HL-60 (cell line): ENCODE measurements around the gene DNAH10.

Experiments used
- DNase-seq, 2 experiments: peaks; one replicate each; pipeline ENCODE4 v3.0.0-alpha.2; 2010 to 2020; ENCODE audit warnings: low read depth in 1 of 2, low spot score in 1 of 2
- H3K27ac ChIP-seq: fragments of 250-450 bp; sonication (Bioruptor Pico); replicated peaks from 2 replicates; pipeline ENCODE4 v1.5.1; 2020; ENCODE audit warnings: mild to moderate bottlenecking, moderate library complexity
- H3K27me3 ChIP-seq: fragments of 250-450 bp; sonication (Bioruptor Pico); 2 replicates; pipeline ENCODE4 v1.5.1; 2021; ENCODE audit warnings: mild to moderate bottlenecking, moderate library complexity; ENCODE audit not compliant: insufficient read depth, poor library complexity, severe bottlenecking
- H3K4me3 ChIP-seq: replicated peaks from 2 replicates; pipeline ENCODE4 v1.5.1; 2011; ENCODE audit warnings: mild to moderate bottlenecking, control low read depth, low read length; ENCODE audit not compliant: insufficient read depth
- GABPA ChIP-seq: IDR thresholded peaks from 2 replicates; pipeline ENCODE4 v1.6.1; 2012; ENCODE audit warnings: low read depth
- POLR2AphosphoS5 ChIP-seq: IDR thresholded peaks from 2 replicates; pipeline ENCODE4 v1.6.1; 2012; ENCODE audit warnings: low read depth
- SPI1 ChIP-seq: IDR thresholded peaks from 2 replicates; pipeline ENCODE4 v1.6.1; 2012; ENCODE audit warnings: low read depth, mild to moderate bottlenecking, borderline replicate concordance
- TF ChIP-seq, protein P1 (sequence below): IDR thresholded peaks from one replicate; pipeline ENCODE4 v1.5.1; 2011; ENCODE audit warnings: low read length, control low read depth, inconsistent platforms; ENCODE audit not compliant: insufficient read depth
- TF ChIP-seq, protein P2 (sequence below): IDR thresholded peaks from 2 replicates; pipeline ENCODE4 v1.6.1; 2012; ENCODE audit warnings: low read depth; ENCODE audit not compliant: insufficient replicate concordance

The DNAH10 gene

DNA sequence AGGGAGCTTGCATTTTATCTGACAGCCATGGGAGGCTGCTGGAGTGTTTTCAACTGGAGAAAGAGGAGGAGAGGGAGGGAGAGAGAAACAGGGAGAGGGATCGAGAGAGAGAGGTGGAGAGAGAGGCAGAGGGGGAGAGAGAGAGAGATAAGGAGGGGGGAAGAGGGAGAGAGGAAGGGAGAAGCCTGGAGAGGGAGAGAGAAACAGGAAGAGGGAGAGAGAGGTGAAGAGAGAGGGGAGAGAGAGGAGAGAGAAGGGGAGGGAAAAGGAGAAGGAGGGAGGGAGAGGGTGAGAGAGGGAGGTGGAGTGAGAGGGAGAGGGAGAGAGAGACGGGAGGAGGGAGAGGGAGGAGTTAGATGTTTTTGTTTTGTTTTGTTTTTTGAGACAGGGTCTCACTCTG lies 45.6 kb downstream of the DNAH10 start:
- no peak overlapping the region for H3K27ac ChIP-seq
- no peak for DNase-seq
- TF ChIP-seq, protein P1, sequence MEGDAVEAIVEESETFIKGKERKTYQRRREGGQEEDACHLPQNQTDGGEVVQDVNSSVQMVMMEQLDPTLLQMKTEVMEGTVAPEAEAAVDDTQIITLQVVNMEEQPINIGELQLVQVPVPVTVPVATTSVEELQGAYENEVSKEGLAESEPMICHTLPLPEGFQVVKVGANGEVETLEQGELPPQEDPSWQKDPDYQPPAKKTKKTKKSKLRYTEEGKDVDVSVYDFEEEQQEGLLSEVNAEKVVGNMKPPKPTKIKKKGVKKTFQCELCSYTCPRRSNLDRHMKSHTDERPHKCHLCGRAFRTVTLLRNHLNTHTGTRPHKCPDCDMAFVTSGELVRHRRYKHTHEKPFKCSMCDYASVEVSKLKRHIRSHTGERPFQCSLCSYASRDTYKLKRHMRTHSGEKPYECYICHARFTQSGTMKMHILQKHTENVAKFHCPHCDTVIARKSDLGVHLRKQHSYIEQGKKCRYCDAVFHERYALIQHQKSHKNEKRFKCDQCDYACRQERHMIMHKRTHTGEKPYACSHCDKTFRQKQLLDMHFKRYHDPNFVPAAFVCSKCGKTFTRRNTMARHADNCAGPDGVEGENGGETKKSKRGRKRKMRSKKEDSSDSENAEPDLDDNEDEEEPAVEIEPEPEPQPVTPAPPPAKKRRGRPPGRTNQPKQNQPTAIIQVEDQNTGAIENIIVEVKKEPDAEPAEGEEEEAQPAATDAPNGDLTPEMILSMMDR = no peak
- TF ChIP-seq GABPA (no peak), SPI1 (no peak), POLR2AphosphoS5 (no peak)
- TF ChIP-seq, protein P2, sequence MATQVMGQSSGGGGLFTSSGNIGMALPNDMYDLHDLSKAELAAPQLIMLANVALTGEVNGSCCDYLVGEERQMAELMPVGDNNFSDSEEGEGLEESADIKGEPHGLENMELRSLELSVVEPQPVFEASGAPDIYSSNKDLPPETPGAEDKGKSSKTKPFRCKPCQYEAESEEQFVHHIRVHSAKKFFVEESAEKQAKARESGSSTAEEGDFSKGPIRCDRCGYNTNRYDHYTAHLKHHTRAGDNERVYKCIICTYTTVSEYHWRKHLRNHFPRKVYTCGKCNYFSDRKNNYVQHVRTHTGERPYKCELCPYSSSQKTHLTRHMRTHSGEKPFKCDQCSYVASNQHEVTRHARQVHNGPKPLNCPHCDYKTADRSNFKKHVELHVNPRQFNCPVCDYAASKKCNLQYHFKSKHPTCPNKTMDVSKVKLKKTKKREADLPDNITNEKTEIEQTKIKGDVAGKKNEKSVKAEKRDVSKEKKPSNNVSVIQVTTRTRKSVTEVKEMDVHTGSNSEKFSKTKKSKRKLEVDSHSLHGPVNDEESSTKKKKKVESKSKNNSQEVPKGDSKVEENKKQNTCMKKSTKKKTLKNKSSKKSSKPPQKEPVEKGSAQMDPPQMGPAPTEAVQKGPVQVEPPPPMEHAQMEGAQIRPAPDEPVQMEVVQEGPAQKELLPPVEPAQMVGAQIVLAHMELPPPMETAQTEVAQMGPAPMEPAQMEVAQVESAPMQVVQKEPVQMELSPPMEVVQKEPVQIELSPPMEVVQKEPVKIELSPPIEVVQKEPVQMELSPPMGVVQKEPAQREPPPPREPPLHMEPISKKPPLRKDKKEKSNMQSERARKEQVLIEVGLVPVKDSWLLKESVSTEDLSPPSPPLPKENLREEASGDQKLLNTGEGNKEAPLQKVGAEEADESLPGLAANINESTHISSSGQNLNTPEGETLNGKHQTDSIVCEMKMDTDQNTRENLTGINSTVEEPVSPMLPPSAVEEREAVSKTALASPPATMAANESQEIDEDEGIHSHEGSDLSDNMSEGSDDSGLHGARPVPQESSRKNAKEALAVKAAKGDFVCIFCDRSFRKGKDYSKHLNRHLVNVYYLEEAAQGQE = no peak
- no peaks in the 10 kb centered on the region for H3K27me3 ChIP-seq
- no peak overlapping the region for H3K4me3 ChIP-seq

DNA sequence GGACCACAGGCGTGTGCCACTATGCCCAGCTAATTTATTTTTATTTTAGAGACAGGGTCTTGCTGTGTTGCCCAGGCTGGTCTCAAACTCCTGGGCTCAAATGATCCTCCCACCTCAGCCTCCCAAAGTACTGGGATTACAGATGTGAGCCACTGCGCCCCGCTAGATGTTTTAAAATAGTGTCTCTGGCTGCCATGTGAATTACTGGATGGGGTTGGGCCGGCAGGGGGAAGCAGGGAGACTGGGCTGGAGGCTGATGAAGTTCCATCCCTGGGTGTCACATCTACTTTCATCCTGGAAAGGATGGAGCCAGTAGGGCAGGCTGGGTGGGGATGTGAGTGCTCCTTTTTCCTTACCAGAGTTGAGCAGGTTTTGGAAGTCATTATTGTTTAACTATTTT lies 46.1 kb downstream of the DNAH10 start:
- TF ChIP-seq POLR2AphosphoS5 (no peak), GABPA (no peak), SPI1 (no peak)
- TF ChIP-seq, protein P2 = no peak
- TF ChIP-seq, protein P1 = no peak
- Histone ChIP-seq H3K27me3 (no peaks in the 10 kb centered on the region), H3K4me3 (no peak overlapping the region), H3K27ac (no peak overlapping the region)
- peak in 1 of 2 experiments; percentile 11 for DNase-seq

DNA sequence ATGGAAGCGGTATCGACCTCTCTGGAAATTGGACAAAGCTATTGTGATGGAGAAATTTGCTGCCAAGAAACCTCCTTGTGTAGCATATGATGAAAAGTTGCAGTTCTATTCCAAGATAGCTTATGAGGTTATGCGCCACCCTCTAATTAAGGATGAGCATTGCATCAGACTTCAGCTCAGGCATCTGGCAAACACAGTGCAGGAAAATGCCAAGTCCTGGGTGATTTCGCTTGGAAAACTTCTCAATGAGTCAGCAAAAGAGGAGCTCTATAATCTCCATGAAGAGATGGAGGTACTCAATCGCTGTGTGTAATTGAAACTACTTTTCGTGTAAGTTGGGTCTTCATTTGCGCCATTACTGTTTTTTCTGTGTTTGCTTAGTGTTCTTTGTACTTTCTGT lies 51.2 kb downstream of the DNAH10 start:
- TF ChIP-seq GABPA = no peak
- TF ChIP-seq, protein P2 = no peak
- no peak for DNase-seq

DNA sequence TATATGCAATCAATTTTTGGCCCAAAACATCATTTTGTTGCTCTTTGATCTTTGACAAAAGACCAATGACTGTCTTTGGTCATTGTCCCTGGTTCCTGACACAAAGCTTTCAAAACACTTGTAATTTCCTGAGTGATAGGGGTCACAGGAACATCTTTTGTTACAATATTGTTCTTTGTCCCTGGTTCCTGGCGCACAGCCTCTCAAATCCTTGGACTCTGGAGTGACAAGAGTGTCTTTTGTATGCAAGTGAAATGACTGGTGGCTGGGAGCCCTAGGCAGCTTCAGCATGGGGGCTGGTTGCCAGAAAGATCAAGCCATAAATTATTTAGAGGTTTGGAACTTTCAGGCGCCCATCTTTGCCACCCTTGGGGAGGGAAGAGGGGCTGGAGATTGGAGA lies 53.9 kb downstream of the DNAH10 start:
- TF ChIP-seq, protein P1 = no peak
- TF ChIP-seq, protein P2 = no peak
- TF ChIP-seq POLR2AphosphoS5 (no peak), GABPA (no peak), SPI1 (no peak)
- no peak for DNase-seq

More for the DNA sequence above, 51.2 kb downstream of the DNAH10 start:
- no peaks in the 10 kb centered on the region for H3K27me3 ChIP-seq
- H3K4me3 ChIP-seq = no peak overlapping the region
- no peak overlapping the region for H3K27ac ChIP-seq

More for the DNA sequence above, 53.9 kb downstream of the DNAH10 start:
- H3K27ac ChIP-seq = no peak overlapping the region
- no peak overlapping the region for H3K4me3 ChIP-seq
- H3K27me3 ChIP-seq = no peaks in the 10 kb centered on the region
